ENCODE results near the gene QSOX1.

QSOX1 gene

DNA sequence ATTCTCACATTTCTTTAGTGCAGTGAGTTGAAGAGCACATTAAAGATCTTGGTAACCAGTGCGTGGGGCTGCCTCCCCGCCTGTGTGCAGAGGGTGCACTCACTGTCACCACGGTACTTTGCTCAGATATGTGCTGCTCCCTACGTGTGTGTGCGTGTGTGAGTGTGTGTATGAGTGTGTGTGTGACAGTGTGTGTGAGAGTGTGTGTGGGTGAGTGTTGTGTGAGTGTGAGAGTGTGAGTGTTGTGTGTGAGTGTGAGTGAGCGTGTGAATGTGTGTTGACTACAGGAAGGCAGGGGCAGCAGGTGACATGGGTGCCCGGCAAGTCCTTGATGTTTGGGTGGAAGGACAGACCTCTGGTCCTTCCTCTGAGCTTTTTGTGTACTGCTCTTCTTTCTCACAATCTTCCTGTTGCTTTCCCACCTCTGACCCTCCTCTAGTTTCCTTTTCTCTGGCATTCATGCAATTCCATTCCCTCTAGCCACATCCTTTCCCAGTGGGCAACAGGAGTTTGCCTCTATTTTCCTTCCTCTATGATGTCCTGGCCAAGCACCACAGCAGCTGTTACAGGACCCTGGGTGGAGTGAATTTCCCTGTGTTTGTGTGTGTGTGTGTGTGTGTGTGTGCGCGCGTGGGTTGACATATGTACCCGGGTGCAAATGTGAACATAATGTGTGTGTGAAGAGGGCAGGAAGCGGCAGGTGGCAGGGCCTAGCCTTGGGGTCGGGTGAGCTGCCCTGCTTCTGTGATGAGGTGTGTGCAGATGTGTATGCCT is 95.2 kb downstream of the QSOX1 start:
- Mint-ChIP-seq H3K4me1 (ENCODE audit: low read depth) (peaks cover 17% of the 10 kb centered on the region), H3K27ac (no peak overlapping the region), H3K9me3 (no peaks in the 10 kb centered on the region), H3K27me3 (peaks cover 25% of the 10 kb centered on the region), H3K4me3 (no peak overlapping the region), H3K36me3 (ENCODE audit: low read depth) (no peaks in the 10 kb centered on the region)
- intact Hi-C loops (cut with micrococcal nuclease) = no loop called here

DNA sequence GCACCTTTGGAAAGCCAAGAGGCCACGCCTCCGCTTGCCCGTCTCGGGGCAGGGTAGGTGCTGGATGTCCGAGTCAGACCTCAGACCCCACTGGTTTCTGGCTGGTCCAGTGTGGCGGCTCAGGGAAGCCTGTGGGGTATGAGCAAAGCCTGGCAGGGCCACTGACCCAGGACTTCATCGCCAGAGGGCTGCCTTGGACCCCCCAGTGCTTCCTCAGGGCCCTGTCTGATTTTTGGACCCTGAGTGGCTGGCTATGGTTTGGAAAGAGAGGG is 95.8 kb downstream of the QSOX1 start:
- Mint-ChIP-seq H3K27me3 (peaks cover 21% of the 10 kb centered on the region), H3K27ac (no peak overlapping the region), H3K4me3 (no peak overlapping the region), H3K36me3 (ENCODE audit: low read depth) (no peaks in the 10 kb centered on the region), H3K9me3 (no peaks in the 10 kb centered on the region), H3K4me1 (ENCODE audit: low read depth) (peaks cover 17% of the 10 kb centered on the region)
- intact Hi-C loops (cut with micrococcal nuclease) = no loop called here

- no peak overlapping the region for H3K4me3 Mint-ChIP-seq
- H3K4me1 Mint-ChIP-seq (ENCODE audit: low read depth) = peaks cover 22% of the 10 kb centered on the region
- H3K27ac Mint-ChIP-seq = no peak overlapping the region
- H3K36me3 Mint-ChIP-seq (ENCODE audit: low read depth) = no peaks in the 10 kb centered on the region
- H3K9me3 Mint-ChIP-seq = no peaks in the 10 kb centered on the region
- H3K27me3 Mint-ChIP-seq = peaks cover 21% of the 10 kb centered on the region
- intact Hi-C loops (cut with micrococcal nuclease) = no loop called here
These were observed 96.3 kb downstream of the QSOX1 start for GRCh38 chr1:180250883-180251509.

DNA sequence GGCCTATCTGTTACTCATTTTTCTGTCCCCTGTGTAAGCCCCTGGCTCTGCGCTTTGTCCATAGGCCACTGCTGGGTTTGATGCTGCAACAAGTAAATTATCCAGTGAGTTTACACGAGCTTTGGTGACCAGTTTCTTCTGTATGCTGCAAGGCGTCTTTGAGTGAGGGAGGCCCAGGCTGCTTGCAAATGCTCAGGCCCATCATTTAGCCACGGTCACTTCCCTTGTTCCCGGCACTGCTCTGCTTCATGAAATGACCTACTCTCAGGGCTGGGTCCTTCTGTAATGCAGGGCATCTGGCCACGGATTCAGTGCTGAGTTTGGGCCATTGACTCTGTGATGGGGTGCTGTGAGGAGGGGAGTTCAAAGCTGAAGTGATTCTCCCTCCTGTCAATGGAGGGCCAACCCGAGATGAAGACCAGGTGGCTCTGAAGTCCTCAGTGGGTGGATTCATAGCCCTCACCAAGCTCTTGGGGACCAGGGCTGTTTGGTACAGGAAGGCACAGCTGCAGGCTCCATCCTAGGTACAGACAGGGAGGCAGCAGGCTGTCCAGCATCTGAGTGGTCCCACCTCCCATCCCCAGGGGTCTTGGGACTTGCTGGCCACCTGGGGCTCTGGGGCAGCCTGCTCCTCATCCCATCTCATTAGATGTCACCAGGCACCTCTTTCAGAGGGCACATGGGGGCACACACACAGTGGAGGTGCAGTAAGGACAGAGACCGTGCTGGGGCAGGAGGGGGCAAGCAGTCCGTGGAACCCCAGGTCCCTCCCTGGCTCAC is 97.0 kb downstream of the QSOX1 start:
- Mint-ChIP-seq H3K27ac (no peak overlapping the region), H3K36me3 (ENCODE audit: low read depth) (no peaks in the 10 kb centered on the region), H3K9me3 (no peaks in the 10 kb centered on the region), H3K27me3 (peaks cover 26% of the 10 kb centered on the region), H3K4me1 (ENCODE audit: low read depth) (peaks cover 28% of the 10 kb centered on the region), H3K4me3 (no peak overlapping the region)
- intact Hi-C loops (cut with micrococcal nuclease) = loop anchor here (1.0 kb wide), 3 partner anchors 165 to 231 kb away; no protein-coding TSS in a partner anchor

GRCh38 chr1:180252638-180253536 is 98.2 kb downstream of the QSOX1 start:
- H3K4me1 Mint-ChIP-seq (ENCODE audit: low read depth) = peaks cover 28% of the 10 kb centered on the region
- no peaks in the 10 kb centered on the region for H3K9me3 Mint-ChIP-seq
- intact Hi-C loops (cut with micrococcal nuclease) = loop anchor here (1.0 kb wide), 3 partner anchors 163 to 229 kb away; no protein-coding TSS in a partner anchor
- H3K4me3 Mint-ChIP-seq = no peak overlapping the region
- H3K27me3 Mint-ChIP-seq = peaks cover 29% of the 10 kb centered on the region
- H3K36me3 Mint-ChIP-seq (ENCODE audit: low read depth) = no peaks in the 10 kb centered on the region
- peak overlapping the region; percentile 53 for H3K27ac Mint-ChIP-seq

Data from dendritic cell treated with granulocyte-macrophage colony-stimulating factor and Interleukin-4, amounts not matched to agents 40 ng/mL and 50 ng/mL, for 4 days (primary cell).